ENCODE results near the gene C6orf136. TPM values are rescaled to one million over a fixed set of nuclear protein-coding genes. Genes with fewer than 3 reads are reported as not detected.

Gene C6orf136
- total RNA-seq, 1 donor from 2014 or later: 21.6 TPM

GRCh38 chr6:30679765-30680535 lies 33.0 kb downstream of the C6orf136 start:
- Mint-ChIP-seq H3K36me3 (ENCODE audit: low read depth) (peaks cover 71% of the 10 kb centered on the region), H3K27ac (peak overlapping the region; percentile 99)
- CTCF ChIA-PET: interaction anchor here (0.8 to 15.7 kb wide), 8 partner anchors 10 to 408 kb away, joined by 3 to 576 read pairs (median 8); partner anchors contain the start of genes MDC1, NRM and TUBB

GRCh38 chr6:30681766-30682142 lies 34.8 kb downstream of the C6orf136 start:
- ChIA-PET CTCF (interaction anchor here (2.1 to 15.7 kb wide), 3 partner anchors 8 to 47 kb away, joined by 7 to 576 read pairs (median 58); partner anchors contain the start of genes MDC1, NRM and TUBB), POLR2A (interaction anchor here (1.0 to 15.3 kb wide), 11 partner anchors 8 to 228 kb away, joined by 3 to 697 read pairs (median 5); partner anchors contain the start of genes DHX16, MDC1, MRPS18B and NRM)
- intact Hi-C loops (cut with micrococcal nuclease): loop anchor here (1.0 to 10.0 kb wide), 7 partner anchors 8 to 883 kb away; partner anchors contain the start of genes DHX16, GTF2H4, MDC1 and MRPS18B
- Mint-ChIP-seq H3K4me1 (peaks cover 69% of the 10 kb centered on the region), H3K27me3 (no peaks in the 10 kb centered on the region), H3K4me3 (peak overlapping the region; percentile 92), H3K36me3 (ENCODE audit: low read depth) (peaks cover 74% of the 10 kb centered on the region), H3K27ac (peak overlapping the region; percentile 99), H3K9me3 (no peaks in the 10 kb centered on the region)
- DNase-seq: no peak
- ATAC-seq (ENCODE audit: low read depth): no peak
- no peak for TF ChIP-seq CTCF (IDR thresholded peaks at IDR 0.05)

More at GRCh38 chr6:30679765-30680535, 33.0 kb downstream of the C6orf136 start:
- Mint-ChIP-seq H3K27me3 (no peaks in the 10 kb centered on the region), H3K4me1 (peaks cover 64% of the 10 kb centered on the region), H3K9me3 (no peaks in the 10 kb centered on the region), H3K4me3 (peak overlapping the region; percentile 92)
- POLR2A ChIA-PET: interaction anchor here (0.7 to 15.3 kb wide), 6 partner anchors 8 to 123 kb away, joined by 4 to 697 read pairs (median 16); partner anchors contain the start of genes MDC1, MRPS18B, PPP1R10 and PRR3
- DNase-seq (no peak), ATAC-seq (ENCODE audit: low read depth) (no peak)
- intact Hi-C loops (cut with micrococcal nuclease): loop anchor here (1.0 to 10.0 kb wide), 5 partner anchors 42 to 885 kb away; partner anchors contain the start of genes GTF2H4 and TRIM26
- no peak for TF ChIP-seq CTCF (IDR thresholded peaks at IDR 0.05)

GRCh38 chr6:30682143-30683117 lies 35.5 kb downstream of the C6orf136 start:
- peak overlapping the region; percentile 99 for H3K27ac Mint-ChIP-seq
- ChIA-PET CTCF (interaction anchor here (2.1 to 15.7 kb wide), 3 partner anchors 7 to 46 kb away, joined by 7 to 576 read pairs (median 58); partner anchors contain the start of genes MDC1, NRM and TUBB), POLR2A (interaction anchor here (0.6 to 15.3 kb wide), 14 partner anchors 7 to 229 kb away, joined by 3 to 697 read pairs (median 7); partner anchors contain the start of genes DHX16, MDC1, MRPS18B and NRM)
- no peak for TF ChIP-seq CTCF (IDR thresholded peaks at IDR 0.05)
- H3K36me3 Mint-ChIP-seq (ENCODE audit: low read depth): peaks cover 69% of the 10 kb centered on the region
- DNase-seq: peak; percentile 80
- intact Hi-C loops (cut with micrococcal nuclease): loop anchor here (1.0 to 10.0 kb wide), 7 partner anchors 9 to 882 kb away; partner anchors contain the start of genes DHX16, GTF2H4, MDC1 and MRPS18B
- peak overlapping the region; percentile 92 for H3K4me3 Mint-ChIP-seq
- H3K9me3 Mint-ChIP-seq: no peaks in the 10 kb centered on the region
- H3K27me3 Mint-ChIP-seq: no peaks in the 10 kb centered on the region
- peak; percentile 59 for ATAC-seq (ENCODE audit: low read depth)
- H3K4me1 Mint-ChIP-seq: peaks cover 72% of the 10 kb centered on the region

GRCh38 chr6:30683183-30683979 lies 36.4 kb downstream of the C6orf136 start:
- peak overlapping the region; percentile 92 for H3K4me3 Mint-ChIP-seq
- CTCF ChIA-PET: interaction anchor here (15.7 kb wide), 1 partner anchor 45 kb away, joined by 576 read pairs; the partner anchor contains the start of gene TUBB
- no peak for TF ChIP-seq CTCF (IDR thresholded peaks at IDR 0.05)
- no peaks in the 10 kb centered on the region for H3K27me3 Mint-ChIP-seq
- H3K36me3 Mint-ChIP-seq (ENCODE audit: low read depth): peaks cover 65% of the 10 kb centered on the region
- H3K27ac Mint-ChIP-seq: peak overlapping the region; percentile 99
- intact Hi-C loops (cut with micrococcal nuclease): loop anchor here (2.0 to 10.0 kb wide), 4 partner anchors 67 to 881 kb away; partner anchors contain the start of genes GTF2H4, MRPS18B, PPP1R10 and TRIM26
- POLR2A ChIA-PET: interaction anchor here (0.6 to 15.3 kb wide), 13 partner anchors 9 to 520 kb away, joined by 3 to 697 read pairs (median 9); partner anchors contain the start of genes DHX16, MDC1, MRPS18B and NRM
- H3K4me1 Mint-ChIP-seq: peaks cover 82% of the 10 kb centered on the region
- no peak for DNase-seq
- no peak for ATAC-seq (ENCODE audit: low read depth)
- H3K9me3 Mint-ChIP-seq: no peaks in the 10 kb centered on the region
